Measurements from ENCODE around the gene PUDP. TPM values are rescaled to one million over a fixed set of nuclear protein-coding genes. Genes with fewer than 3 reads are reported as not detected.
"Not testable (repeated sequence)": the region's sequence is repeated elsewhere in the genome, so short reads cannot be mapped to it uniquely, and the experiment has no call there.

The PUDP gene
- total and polyA plus RNA-seq, 2 experiments from 2014 or later = 4.0 to 11.6 TPM

DNA sequence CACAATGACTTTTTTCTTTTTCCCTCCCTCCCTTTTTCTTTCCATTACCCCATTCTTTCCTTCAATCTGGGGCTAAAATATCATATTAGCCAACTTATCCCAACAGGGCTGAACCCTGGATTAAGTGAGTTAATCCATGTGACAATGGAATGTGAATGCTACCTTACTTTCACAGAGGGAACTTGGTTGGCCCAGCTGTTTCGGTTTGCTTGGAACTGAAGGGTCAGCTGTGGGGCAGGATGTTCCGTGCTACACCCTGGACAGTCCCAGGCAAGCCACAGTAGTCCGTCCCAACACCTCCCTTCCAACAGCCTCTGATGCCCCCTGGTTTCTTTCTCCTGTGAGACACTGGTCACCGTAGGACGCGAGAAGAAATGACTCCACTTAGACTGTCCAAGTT, 95.4 kb downstream of the PUDP start:
- Histone ChIP-seq H3K9me3 (ENCODE audit: low read depth) (no peaks in the 10 kb centered on the region), H3K9ac (no peak overlapping the region), H3K27ac (no peak overlapping the region), H3K4me1 (ENCODE audit: insufficient read depth) (no peaks in the 10 kb centered on the region), H3K36me3 (ENCODE audit: low read depth) (no peaks in the 10 kb centered on the region), H3K9me2 (ENCODE audit: insufficient read depth) (no peaks in the 10 kb centered on the region), H3K79me2 (ENCODE audit: insufficient read depth) (no peaks in the 10 kb centered on the region), H4K20me1 (ENCODE audit: insufficient read depth) (no peaks in the 10 kb centered on the region), H3K4me2 (ENCODE audit: unreplicated experiment) (no peak overlapping the region), H2AFZ (no peak overlapping the region), H3K27me3 (replicated peaks; ENCODE audit: insufficient read depth) (no peaks in the 10 kb centered on the region), H3K4me3 (no peak overlapping the region), H3F3A (ENCODE audit: insufficient read depth) (no peaks in the 10 kb centered on the region)
- TF ChIP-seq EZH2phosphoT487 (IDR thresholded peaks at IDR 0.05; ENCODE audit: insufficient read depth, low read depth) = no peak
- no peak for TF ChIP-seq EZH2 (IDR thresholded peaks at IDR 0.05; ENCODE audit: insufficient read depth, poor library complexity, severe bottlenecking)
- 99 to 100% methylated on average over 6 of the region's 6 CpGs for WGBS, 2 experiments (ENCODE audit: low coverage in 1 of 2, low lambda C conversion rate in 2 of 2, missing lambda C conversion rate in 2 of 2)
- no peak for DNase-seq
- in situ Hi-C loops (cut with MboI) = no loop called here

DNA sequence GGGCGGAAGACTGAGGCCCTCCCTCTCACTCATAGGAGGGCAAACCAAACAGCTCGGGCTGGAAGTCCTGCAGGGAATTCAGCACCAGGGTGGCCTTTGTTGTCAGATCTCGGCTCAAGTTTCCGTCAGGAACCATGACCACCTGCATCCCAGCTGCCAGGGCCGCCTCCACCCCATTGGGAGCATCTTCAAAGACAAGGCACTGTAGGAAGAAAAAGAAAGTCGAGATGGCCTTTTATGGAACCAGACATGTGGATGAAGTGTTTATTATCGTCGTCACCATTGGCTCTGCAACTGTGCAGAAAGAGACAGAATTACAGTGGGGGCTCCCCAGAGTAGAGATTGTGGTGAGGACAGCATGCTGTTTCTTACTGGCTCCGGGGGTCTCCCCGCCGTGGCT, 97.7 kb downstream of the PUDP start:
- in situ Hi-C loops (cut with MboI) = no loop called here
- H3K79me2 ChIP-seq (ENCODE audit: insufficient read depth) = no peaks in the 10 kb centered on the region
- H3F3A ChIP-seq (ENCODE audit: insufficient read depth) = no peaks in the 10 kb centered on the region
- no peak overlapping the region for H3K4me3 ChIP-seq
- H3K9me2 ChIP-seq (ENCODE audit: insufficient read depth) = no peaks in the 10 kb centered on the region
- TF ChIP-seq EZH2 (IDR thresholded peaks at IDR 0.05; ENCODE audit: insufficient read depth, poor library complexity, severe bottlenecking) (no peak), EZH2phosphoT487 (IDR thresholded peaks at IDR 0.05; ENCODE audit: insufficient read depth, low read depth) (no peak)
- no peak overlapping the region for H2AFZ ChIP-seq
- H4K20me1 ChIP-seq (ENCODE audit: insufficient read depth) = no peaks in the 10 kb centered on the region
- H3K36me3 ChIP-seq (ENCODE audit: low read depth) = no peaks in the 10 kb centered on the region
- 52 to 69% methylated on average over 5 to 11 of the region's 11 CpGs for WGBS, 2 experiments (ENCODE audit: low coverage in 1 of 2, low lambda C conversion rate in 2 of 2, missing lambda C conversion rate in 2 of 2)
- no peaks in the 10 kb centered on the region for H3K9me3 ChIP-seq (ENCODE audit: low read depth)
- H3K4me2 ChIP-seq (ENCODE audit: unreplicated experiment) = no peak overlapping the region
- H3K4me1 ChIP-seq (ENCODE audit: insufficient read depth) = no peaks in the 10 kb centered on the region
- no peak for DNase-seq
- no peaks in the 10 kb centered on the region for H3K27me3 ChIP-seq (replicated peaks; ENCODE audit: insufficient read depth)
- no peak overlapping the region for H3K9ac ChIP-seq
- no peak overlapping the region for H3K27ac ChIP-seq

DNA sequence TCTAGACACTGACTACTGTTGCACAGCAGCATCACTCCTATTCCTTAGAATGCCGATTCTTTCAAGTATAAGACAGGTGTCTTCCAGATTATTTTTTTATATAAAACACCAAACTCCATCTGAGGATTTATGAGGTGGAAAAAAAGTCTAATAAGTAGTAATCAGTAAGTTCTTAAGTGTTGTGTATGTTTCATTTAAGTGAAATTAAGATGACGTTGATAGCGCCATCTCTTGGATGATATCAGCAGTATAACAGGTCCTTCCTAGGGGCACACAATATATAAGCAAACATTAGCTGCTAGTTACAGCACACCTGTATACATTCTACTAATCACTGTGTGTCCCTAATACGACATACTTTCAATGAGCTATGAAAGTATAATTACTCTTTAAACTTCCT, 100.0 kb downstream of the PUDP start:
- Histone ChIP-seq H4K20me1 (ENCODE audit: insufficient read depth) (no peaks in the 10 kb centered on the region), H3K4me2 (ENCODE audit: unreplicated experiment) (no peak overlapping the region), H3K9me2 (ENCODE audit: insufficient read depth) (no peaks in the 10 kb centered on the region), H3F3A (ENCODE audit: insufficient read depth) (0 out of 2 replicates have a peak, but pooled peaks cover 8% of the 10 kb centered on the region), H3K4me1 (ENCODE audit: insufficient read depth) (peaks cover 9% of the 10 kb centered on the region; the same call in 1 of the 2 replicates), H3K36me3 (ENCODE audit: low read depth) (no peaks in the 10 kb centered on the region), H3K27ac (no peak overlapping the region), H2AFZ (no peak overlapping the region), H3K27me3 (replicated peaks; ENCODE audit: insufficient read depth) (no peaks in the 10 kb centered on the region), H3K9me3 (ENCODE audit: low read depth) (no peaks in the 10 kb centered on the region), H3K4me3 (no peak overlapping the region), H3K9ac (no peak overlapping the region), H3K79me2 (ENCODE audit: insufficient read depth) (no peaks in the 10 kb centered on the region)
- 95 to 100% methylated on average over 4 of the region's 4 CpGs for WGBS, 2 experiments (ENCODE audit: low coverage in 1 of 2, low lambda C conversion rate in 2 of 2, missing lambda C conversion rate in 2 of 2)
- in situ Hi-C loops (cut with MboI) = no loop called here
- DNase-seq = no peak
- TF ChIP-seq EZH2 (IDR thresholded peaks at IDR 0.05; ENCODE audit: insufficient read depth, poor library complexity, severe bottlenecking) (no peak), EZH2phosphoT487 (IDR thresholded peaks at IDR 0.05; ENCODE audit: insufficient read depth, low read depth) (no peak)

DNA sequence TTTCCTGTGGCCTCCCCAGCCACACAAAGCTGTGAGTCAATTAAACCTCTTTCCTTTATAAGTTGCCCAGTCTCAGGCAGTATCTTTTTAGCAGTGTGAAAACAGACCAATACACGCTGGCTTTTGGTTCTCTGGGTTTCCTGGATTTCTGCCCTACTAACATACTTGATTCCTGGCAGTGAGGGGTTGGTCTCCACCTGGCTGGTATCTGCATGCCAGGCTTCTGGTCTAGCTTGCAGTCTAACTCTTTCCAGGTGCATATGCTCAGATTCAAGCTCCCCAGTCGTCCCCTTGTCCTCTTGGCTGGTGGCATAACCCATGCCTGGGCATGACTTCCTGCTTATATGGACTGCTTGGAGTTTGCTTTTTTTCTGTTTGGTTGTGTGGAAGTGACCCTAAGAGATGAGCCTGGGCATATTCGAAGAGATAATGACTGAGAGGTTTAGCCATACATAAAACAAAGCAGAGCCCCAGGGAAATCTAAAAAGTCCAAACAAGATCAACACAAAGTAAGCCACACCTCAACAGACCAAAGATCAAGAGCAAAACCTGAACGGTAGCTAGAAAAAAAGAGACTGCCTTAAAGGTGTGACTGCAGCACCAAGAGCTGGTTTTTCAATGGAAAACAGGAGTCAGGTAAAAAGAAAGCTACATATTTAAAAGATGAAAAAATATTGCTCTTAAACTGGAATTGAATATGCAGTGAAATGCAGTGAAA, 102.6 kb downstream of the PUDP start:
- Histone ChIP-seq H3K27ac (no peak overlapping the region), H3K4me1 (ENCODE audit: insufficient read depth) (peaks cover 9% of the 10 kb centered on the region; the same call in 1 of the 2 replicates), H4K20me1 (ENCODE audit: insufficient read depth) (no peaks in the 10 kb centered on the region), H3K4me3 (no peak overlapping the region), H2AFZ (no peak overlapping the region), H3K27me3 (replicated peaks; ENCODE audit: insufficient read depth) (no peaks in the 10 kb centered on the region), H3K4me2 (ENCODE audit: unreplicated experiment) (no peak overlapping the region), H3K36me3 (ENCODE audit: low read depth) (no peaks in the 10 kb centered on the region), H3K9me3 (ENCODE audit: low read depth) (no peaks in the 10 kb centered on the region), H3K9me2 (ENCODE audit: insufficient read depth) (no peaks in the 10 kb centered on the region), H3F3A (ENCODE audit: insufficient read depth) (0 out of 2 replicates have a peak, but pooled peaks cover 8% of the 10 kb centered on the region), H3K9ac (no peak overlapping the region), H3K79me2 (ENCODE audit: insufficient read depth) (no peaks in the 10 kb centered on the region)
- TF ChIP-seq EZH2phosphoT487 (IDR thresholded peaks at IDR 0.05; ENCODE audit: insufficient read depth, low read depth) (no peak), EZH2 (IDR thresholded peaks at IDR 0.05; ENCODE audit: insufficient read depth, poor library complexity, severe bottlenecking) (no peak)
- 55 to 68% methylated on average over 3 to 4 of the region's 4 CpGs for WGBS, 2 experiments (ENCODE audit: low coverage in 1 of 2, low lambda C conversion rate in 2 of 2, missing lambda C conversion rate in 2 of 2)
- in situ Hi-C loops (cut with MboI) = no loop called here
- DNase-seq = no peak

DNA sequence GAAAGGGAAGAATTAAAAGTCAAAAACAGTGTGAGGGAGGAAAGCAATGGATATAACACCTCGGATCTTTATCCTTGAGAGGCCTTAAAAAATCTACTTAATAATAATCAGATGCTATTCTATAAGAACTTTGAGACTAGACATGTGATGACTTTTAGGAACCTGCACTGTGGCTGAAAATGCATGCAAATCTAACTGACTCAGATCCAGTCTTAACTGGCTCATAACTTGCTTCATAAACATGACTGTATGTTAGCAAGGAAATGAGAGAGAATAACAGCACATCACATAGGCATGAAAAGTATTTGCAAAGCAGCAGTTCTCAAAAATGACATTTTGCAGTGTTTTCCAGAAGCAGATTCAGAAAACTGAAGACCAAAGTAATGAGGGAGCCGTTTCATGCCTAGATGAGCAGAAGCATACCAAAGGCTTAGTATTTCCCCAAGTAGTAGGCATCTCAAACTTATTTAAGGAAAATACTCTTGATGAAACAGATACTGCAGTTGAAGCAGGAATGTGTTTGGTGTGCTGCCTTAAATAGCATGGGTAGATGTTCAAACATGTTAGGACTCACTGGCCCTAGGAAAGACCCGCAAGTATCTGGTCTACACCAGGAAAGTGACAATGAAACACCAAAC, 104.0 kb downstream of the PUDP start:
- H4K20me1 ChIP-seq (ENCODE audit: insufficient read depth); H3K79me2 ChIP-seq (ENCODE audit: insufficient read depth); in situ Hi-C loops (cut with MboI); H3K27me3 ChIP-seq (replicated peaks; ENCODE audit: insufficient read depth); H3F3A ChIP-seq (ENCODE audit: insufficient read depth); H3K9me2 ChIP-seq (ENCODE audit: insufficient read depth); H3K4me2 ChIP-seq (ENCODE audit: unreplicated experiment); H3K4me3 ChIP-seq; H2AFZ ChIP-seq; H3K4me1 ChIP-seq (ENCODE audit: insufficient read depth); H3K9ac ChIP-seq; H3K9me3 ChIP-seq (ENCODE audit: low read depth); H3K36me3 ChIP-seq (ENCODE audit: low read depth): not testable (repeated sequence)
- DNase-seq = peak; percentile 65
- H3K27ac ChIP-seq = peak overlapping the region; percentile 35; the same call in 1 of the 2 replicates
- WGBS, 2 experiments (ENCODE audit: low coverage in 1 of 2, low lambda C conversion rate in 2 of 2, missing lambda C conversion rate in 2 of 2) = 40 to 46% methylated on average over 3 of the region's 3 CpGs
